Skeletal muscle cell (primary cell): ENCODE data around the gene TSEN54.

Source experiments
- DNase-seq: peaks from one replicate; pipeline ENCODE4 v3.0.0-alpha.2; 2010; ENCODE audit warnings: low read depth
- H3K4me3 ChIP-seq: 2 replicates; pipeline ENCODE4 v1.5.1; 2011; ENCODE audit warnings: low read depth, mild to moderate bottlenecking, control low read depth, low read length, moderate library complexity

The TSEN54 gene

GRCh38 chr17:75573994-75574393 lies 57.7 kb downstream of the TSEN54 start:
- H3K4me3 ChIP-seq = no peak overlapping the region

More at GRCh38 chr17:75573994-75574393, 57.7 kb downstream of the TSEN54 start:
- no peak for DNase-seq
